Measurements from ENCODE around the gene ARHGAP32. TPM values are rescaled to one million over a fixed set of nuclear protein-coding genes. Genes with fewer than 3 reads are reported as not detected.

ARHGAP32 gene
- total and polyA plus RNA-seq, 2 experiments from 2014 or later = 1.2 to 5.5 TPM

DNA sequence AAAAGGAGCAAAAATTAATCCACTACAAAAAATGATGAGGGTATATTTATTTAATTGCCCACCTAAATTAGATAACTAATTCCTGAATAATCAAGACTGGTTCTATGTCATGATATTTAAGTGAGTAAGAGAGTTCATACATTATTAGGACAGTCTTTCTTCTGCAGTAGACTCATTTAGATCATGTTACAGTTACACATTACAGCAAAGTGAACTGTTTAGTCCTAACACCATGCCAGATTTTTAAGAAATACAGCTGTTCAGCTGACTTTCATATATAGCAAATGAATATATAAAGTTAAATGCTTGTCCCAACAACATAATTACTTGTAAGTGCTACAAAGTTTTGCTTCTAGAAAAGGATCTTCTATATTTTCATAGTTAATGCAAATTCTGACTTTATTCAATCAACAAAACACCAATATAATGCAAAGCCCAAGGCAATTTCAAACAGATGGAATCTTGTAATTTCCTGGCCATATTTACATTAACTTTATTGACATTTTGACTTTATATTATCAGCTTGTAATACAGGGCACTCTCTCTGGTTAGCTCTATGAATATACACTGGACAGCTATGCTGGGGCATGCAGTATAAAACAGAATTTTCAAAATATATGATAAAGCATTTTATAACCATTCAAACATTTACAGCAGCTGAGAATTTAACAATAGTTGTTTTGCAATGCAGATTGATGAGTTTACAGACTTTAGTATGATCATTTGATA is 203.7 kb downstream of the ARHGAP32 start:
- in situ Hi-C loops (cut with MboI) = no loop called here
- DNase-seq = no peak
- Histone ChIP-seq H3K27me3 (replicated peaks; ENCODE audit: insufficient read depth) (no peaks in the 10 kb centered on the region), H2AFZ (no peak overlapping the region), H3K36me3 (ENCODE audit: low read depth) (no peaks in the 10 kb centered on the region), H3K9me3 (ENCODE audit: low read depth) (no peaks in the 10 kb centered on the region), H3F3A (ENCODE audit: insufficient read depth) (no peaks in the 10 kb centered on the region), H3K27ac (no peak overlapping the region), H3K4me3 (no peak overlapping the region), H3K9me2 (ENCODE audit: insufficient read depth) (no peaks in the 10 kb centered on the region), H3K4me2 (ENCODE audit: unreplicated experiment) (no peak overlapping the region), H4K20me1 (ENCODE audit: insufficient read depth) (no peaks in the 10 kb centered on the region), H3K9ac (no peak overlapping the region), H3K79me2 (ENCODE audit: insufficient read depth) (no peaks in the 10 kb centered on the region), H3K4me1 (ENCODE audit: insufficient read depth) (no peaks in the 10 kb centered on the region)
- TF ChIP-seq EZH2 (IDR thresholded peaks at IDR 0.05; ENCODE audit: insufficient read depth, poor library complexity, severe bottlenecking) (no peak), EZH2phosphoT487 (IDR thresholded peaks at IDR 0.05; ENCODE audit: insufficient read depth, low read depth) (no peak)

DNA sequence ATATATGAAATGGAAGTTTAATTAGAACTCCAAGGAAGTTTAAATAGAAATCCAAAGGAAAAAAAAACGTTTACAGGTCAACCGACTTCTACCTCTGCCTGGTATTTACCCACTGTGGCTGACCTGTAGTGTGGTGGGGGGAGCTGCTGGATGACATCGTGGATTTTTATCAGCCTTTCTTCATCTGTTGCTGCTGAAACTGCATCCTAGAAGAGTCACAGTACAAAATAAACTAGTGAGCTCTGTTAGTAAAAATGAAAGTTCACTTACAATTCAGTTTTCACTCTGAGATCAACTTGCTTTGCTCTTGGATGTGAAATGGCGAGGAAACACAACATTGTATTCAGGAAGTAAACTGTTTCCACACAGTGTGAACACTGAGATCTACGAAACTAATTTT is 206.2 kb downstream of the ARHGAP32 start:
- H3K9ac ChIP-seq = no peak overlapping the region
- DNase-seq = no peak
- no peaks in the 10 kb centered on the region for H3F3A ChIP-seq (ENCODE audit: insufficient read depth)
- TF ChIP-seq EZH2 (IDR thresholded peaks at IDR 0.05; ENCODE audit: insufficient read depth, poor library complexity, severe bottlenecking) (no peak), EZH2phosphoT487 (IDR thresholded peaks at IDR 0.05; ENCODE audit: insufficient read depth, low read depth) (no peak)
- H3K79me2 ChIP-seq (ENCODE audit: insufficient read depth) = no peaks in the 10 kb centered on the region
- 81 to 90% methylated on average over 5 of the region's 5 CpGs for WGBS, 2 experiments (ENCODE audit: low coverage in 1 of 2, low lambda C conversion rate in 2 of 2, missing lambda C conversion rate in 2 of 2)
- H3K9me2 ChIP-seq (ENCODE audit: insufficient read depth) = no peaks in the 10 kb centered on the region
- H3K27ac ChIP-seq = no peak overlapping the region
- no peak overlapping the region for H3K4me3 ChIP-seq
- in situ Hi-C loops (cut with MboI) = no loop called here
- H3K9me3 ChIP-seq (ENCODE audit: low read depth) = no peaks in the 10 kb centered on the region
- no peaks in the 10 kb centered on the region for H3K4me1 ChIP-seq (ENCODE audit: insufficient read depth)
- H2AFZ ChIP-seq = no peak overlapping the region
- H4K20me1 ChIP-seq (ENCODE audit: insufficient read depth) = no peaks in the 10 kb centered on the region
- peaks cover 5% of the 10 kb centered on the region; the same call in 1 of the 2 replicates for H3K36me3 ChIP-seq (ENCODE audit: low read depth)
- no peak overlapping the region for H3K4me2 ChIP-seq (ENCODE audit: unreplicated experiment)
- H3K27me3 ChIP-seq (replicated peaks; ENCODE audit: insufficient read depth) = no peaks in the 10 kb centered on the region

DNA sequence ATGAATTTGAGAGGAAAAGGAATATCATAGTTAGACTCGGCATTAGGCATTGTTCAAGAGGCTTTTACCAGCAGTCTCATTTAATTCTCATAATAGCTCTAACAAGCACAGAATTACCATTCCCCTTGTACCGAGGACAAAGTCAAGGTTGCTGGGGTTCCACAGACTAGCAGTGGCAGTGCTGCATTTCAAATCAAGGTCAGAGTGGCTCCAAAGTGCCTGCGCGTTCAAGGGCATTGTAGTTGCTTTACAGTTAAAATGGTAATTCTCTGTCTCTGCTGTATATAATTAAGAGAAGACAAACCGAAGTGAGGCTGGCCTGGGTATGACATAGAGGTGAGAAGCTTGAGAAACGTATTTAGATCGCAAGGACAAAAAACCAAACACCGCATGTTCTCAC is 209.1 kb downstream of the ARHGAP32 start:
- H3K9me2 ChIP-seq (ENCODE audit: insufficient read depth) = no peaks in the 10 kb centered on the region
- TF ChIP-seq EZH2phosphoT487 (IDR thresholded peaks at IDR 0.05; ENCODE audit: insufficient read depth, low read depth) (no peak), EZH2 (IDR thresholded peaks at IDR 0.05; ENCODE audit: insufficient read depth, poor library complexity, severe bottlenecking) (no peak)
- no peaks in the 10 kb centered on the region for H3K79me2 ChIP-seq (ENCODE audit: insufficient read depth)
- H3K4me3 ChIP-seq = no peak overlapping the region
- H3K36me3 ChIP-seq (ENCODE audit: low read depth) = peaks cover 5% of the 10 kb centered on the region
- no peaks in the 10 kb centered on the region for H4K20me1 ChIP-seq (ENCODE audit: insufficient read depth)
- in situ Hi-C loops (cut with MboI) = no loop called here
- no peaks in the 10 kb centered on the region for H3F3A ChIP-seq (ENCODE audit: insufficient read depth)
- no peaks in the 10 kb centered on the region for H3K27me3 ChIP-seq (replicated peaks; ENCODE audit: insufficient read depth)
- no peak overlapping the region for H2AFZ ChIP-seq
- H3K4me2 ChIP-seq (ENCODE audit: unreplicated experiment) = no peak overlapping the region
- WGBS, 2 experiments (ENCODE audit: low coverage in 1 of 2, low lambda C conversion rate in 2 of 2, missing lambda C conversion rate in 2 of 2) = 91 to 96% methylated on average over 8 of the region's 8 CpGs
- DNase-seq = no peak
- H3K9ac ChIP-seq = no peak overlapping the region
- H3K27ac ChIP-seq = no peak overlapping the region
- no peaks in the 10 kb centered on the region for H3K4me1 ChIP-seq (ENCODE audit: insufficient read depth)
- no peaks in the 10 kb centered on the region for H3K9me3 ChIP-seq (ENCODE audit: low read depth)

DNA sequence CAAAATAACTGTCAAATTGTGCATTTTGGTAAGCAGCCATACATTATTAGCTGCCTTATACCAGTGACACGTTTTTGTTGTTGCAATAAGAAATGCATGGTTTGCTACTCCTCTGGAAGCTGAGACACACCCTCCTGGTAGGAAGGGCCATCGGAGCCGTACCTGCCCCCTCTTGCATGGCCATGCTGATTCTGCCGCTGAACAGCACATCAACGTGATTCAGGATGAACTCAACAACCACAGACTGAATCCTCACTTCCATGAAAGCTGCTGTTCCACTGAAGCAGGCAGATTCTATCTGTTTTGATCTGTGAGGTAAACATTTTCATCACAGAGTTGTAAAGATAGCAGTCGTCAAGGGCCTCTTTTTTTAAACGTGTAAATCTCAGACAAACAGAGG is 210.9 kb downstream of the ARHGAP32 start:
- in situ Hi-C loops (cut with MboI) = no loop called here
- Histone ChIP-seq H3K27me3 (replicated peaks; ENCODE audit: insufficient read depth) (no peaks in the 10 kb centered on the region), H3K4me2 (ENCODE audit: unreplicated experiment) (no peak overlapping the region), H4K20me1 (ENCODE audit: insufficient read depth) (no peaks in the 10 kb centered on the region), H2AFZ (no peak overlapping the region), H3K4me1 (ENCODE audit: insufficient read depth) (no peaks in the 10 kb centered on the region), H3K27ac (no peak overlapping the region), H3K36me3 (ENCODE audit: low read depth) (peaks cover 11% of the 10 kb centered on the region), H3K79me2 (ENCODE audit: insufficient read depth) (no peaks in the 10 kb centered on the region), H3K9ac (no peak overlapping the region), H3K4me3 (no peak overlapping the region), H3F3A (ENCODE audit: insufficient read depth) (no peaks in the 10 kb centered on the region), H3K9me2 (ENCODE audit: insufficient read depth) (no peaks in the 10 kb centered on the region), H3K9me3 (ENCODE audit: low read depth) (no peaks in the 10 kb centered on the region)
- TF ChIP-seq EZH2 (IDR thresholded peaks at IDR 0.05; ENCODE audit: insufficient read depth, poor library complexity, severe bottlenecking) = no peak
- no peak for TF ChIP-seq EZH2phosphoT487 (IDR thresholded peaks at IDR 0.05; ENCODE audit: insufficient read depth, low read depth)
- no peak for DNase-seq
- WGBS, 2 experiments (ENCODE audit: low coverage in 1 of 2, low lambda C conversion rate in 2 of 2, missing lambda C conversion rate in 2 of 2) = 66 to 69% methylated on average over 7 of the region's 7 CpGs
